Measurements from ENCODE around the gene WWOX. TPM values are rescaled to one million over a fixed set of nuclear protein-coding genes. Genes with fewer than 3 reads are reported as not detected.

The WWOX gene
- total RNA-seq, 1 experiment from 2014 or later, result 35.6 TPM

GRCh38 chr16:79154086-79154485 is 1054.6 kb downstream of the WWOX start:
- no peaks in the 10 kb centered on the region for H3K36me3 ChIP-seq (ENCODE audit: low read depth)
- no peaks in the 10 kb centered on the region for H3K9me2 ChIP-seq (ENCODE audit: insufficient read depth)
- H3K4me2 ChIP-seq, result no peak overlapping the region
- ChIA-PET POLR2A (ENCODE audit: unreplicated experiment) (no interaction called here), CTCF (no interaction called here)
- no TSS peak for BruUV-seq (replicated peaks)
- no peaks in the 10 kb centered on the region for H3K4me1 ChIP-seq (replicated peaks; ENCODE audit: insufficient read depth)
- no peaks in the 10 kb centered on the region for H3F3A ChIP-seq (ENCODE audit: insufficient read depth, low read depth)
- TF ChIP-seq EZH2 (IDR thresholded peaks at IDR 0.05; ENCODE audit: low read depth) (no peak), CTCF (conservative IDR thresholded peaks at IDR 0.05) (no peak)
- intact Hi-C loops (cut with micrococcal nuclease; ENCODE audit: unreplicated experiment), result no loop called here
- no peak for DNase-seq
- no peak overlapping the region for H3K4me3 ChIP-seq
- no peaks in the 10 kb centered on the region for H4K20me1 ChIP-seq (ENCODE audit: insufficient read depth)
- no peak overlapping the region for H3K27ac ChIP-seq
- no peaks in the 10 kb centered on the region for H3K9me3 ChIP-seq (ENCODE audit: insufficient read depth, low read depth)
- no peaks in the 10 kb centered on the region for H3K27me3 ChIP-seq (ENCODE audit: insufficient read depth, low read depth)
- H3K79me2 ChIP-seq (ENCODE audit: low read depth), result no peaks in the 10 kb centered on the region
- no peak overlapping the region for H2AFZ ChIP-seq

GRCh38 chr16:79155471-79155870 is 1056.0 kb downstream of the WWOX start:
- CTCF ChIA-PET, result no interaction called here
- H2AFZ ChIP-seq, result no peak overlapping the region
- no peaks in the 10 kb centered on the region for H4K20me1 ChIP-seq (ENCODE audit: insufficient read depth)
- POLR2A ChIA-PET (ENCODE audit: unreplicated experiment), result no interaction called here
- no peak overlapping the region for H3K27ac ChIP-seq
- no peaks in the 10 kb centered on the region for H3F3A ChIP-seq (ENCODE audit: insufficient read depth, low read depth)
- DNase-seq, result no peak
- intact Hi-C loops (cut with micrococcal nuclease; ENCODE audit: unreplicated experiment), result no loop called here
- H3K4me2 ChIP-seq, result no peak overlapping the region
- no peaks in the 10 kb centered on the region for H3K9me2 ChIP-seq (ENCODE audit: insufficient read depth)
- H3K4me3 ChIP-seq, result no peak overlapping the region
- no peaks in the 10 kb centered on the region for H3K4me1 ChIP-seq (replicated peaks; ENCODE audit: insufficient read depth)
- no TSS peak for BruUV-seq (replicated peaks)
- TF ChIP-seq CTCF (conservative IDR thresholded peaks at IDR 0.05) (no peak), EZH2 (IDR thresholded peaks at IDR 0.05; ENCODE audit: low read depth) (no peak)
- H3K79me2 ChIP-seq (ENCODE audit: low read depth), result no peaks in the 10 kb centered on the region
- no peaks in the 10 kb centered on the region for H3K36me3 ChIP-seq (ENCODE audit: low read depth)
- no peaks in the 10 kb centered on the region for H3K27me3 ChIP-seq (ENCODE audit: insufficient read depth, low read depth)
- no peaks in the 10 kb centered on the region for H3K9me3 ChIP-seq (ENCODE audit: insufficient read depth, low read depth)

GRCh38 chr16:79155904-79156303 is 1056.5 kb downstream of the WWOX start:
- DNase-seq, result no peak
- Histone ChIP-seq H4K20me1 (ENCODE audit: insufficient read depth) (no peaks in the 10 kb centered on the region), H3K4me1 (replicated peaks; ENCODE audit: insufficient read depth) (no peaks in the 10 kb centered on the region), H3K4me2 (no peak overlapping the region), H3K27ac (no peak overlapping the region), H3K79me2 (ENCODE audit: low read depth) (no peaks in the 10 kb centered on the region), H3K27me3 (ENCODE audit: insufficient read depth, low read depth) (no peaks in the 10 kb centered on the region), H3F3A (ENCODE audit: insufficient read depth, low read depth) (no peaks in the 10 kb centered on the region), H3K4me3 (no peak overlapping the region), H3K9me3 (ENCODE audit: insufficient read depth, low read depth) (no peaks in the 10 kb centered on the region), H3K36me3 (ENCODE audit: low read depth) (no peaks in the 10 kb centered on the region), H2AFZ (no peak overlapping the region), H3K9me2 (ENCODE audit: insufficient read depth) (no peaks in the 10 kb centered on the region)
- no TSS peak for BruUV-seq (replicated peaks)
- intact Hi-C loops (cut with micrococcal nuclease; ENCODE audit: unreplicated experiment), result no loop called here
- POLR2A ChIA-PET (ENCODE audit: unreplicated experiment), result no interaction called here
- CTCF ChIA-PET, result no interaction called here
- TF ChIP-seq CTCF (conservative IDR thresholded peaks at IDR 0.05) (no peak), EZH2 (IDR thresholded peaks at IDR 0.05; ENCODE audit: low read depth) (no peak)

Measured in PC-9 (cell line).